DMS 273 treated with DMSO at 0.1 percent for 48 hours (cell line): Measurements from ENCODE around the gene TMSB4X.
"Not testable (repeated sequence)": the region's sequence is repeated elsewhere in the genome, so short reads cannot be mapped to it uniquely, and the experiment has no call there.

Source experiments
- DNase-seq: peaks from one replicate; lab custom pipeline; 2025; lab: John Stamatoyannopoulos, UW

TMSB4X gene

GRCh38 chrX:12955882-12956703 lies 18.8 kb upstream of the TMSB4X start:
- no peak for DNase-seq

GRCh38 chrX:12956704-12957534 lies 18.0 kb upstream of the TMSB4X start:
- DNase-seq = no peak

GRCh38 chrX:12958059-12958458 lies 16.9 kb upstream of the TMSB4X start:
- DNase-seq = no peak

GRCh38 chrX:12958461-12958860 lies 16.4 kb upstream of the TMSB4X start:
- DNase-seq = no peak

- no peak for DNase-seq
Measured at GRCh38 chrX:12961196-12961718, 13.7 kb upstream of the TMSB4X start.

- DNase-seq = no peak
Measured at GRCh38 chrX:12962041-12962504, 12.8 kb upstream of the TMSB4X start.

GRCh38 chrX:12963210-12963850 lies 11.6 kb upstream of the TMSB4X start:
- not testable (repeated sequence) for DNase-seq

GRCh38 chrX:12965131-12965940 lies 9.6 kb upstream of the TMSB4X start:
- no peak for DNase-seq

GRCh38 chrX:12966151-12966550 lies 8.8 kb upstream of the TMSB4X start:
- DNase-seq = no peak

- DNase-seq = no peak
Measured at GRCh38 chrX:12967711-12968465, 7.0 kb upstream of the TMSB4X start.

- DNase-seq = no peak
Measured at GRCh38 chrX:12970691-12971202, 4.2 kb upstream of the TMSB4X start.

- no peak for DNase-seq
Measured at GRCh38 chrX:12971282-12972003, 3.5 kb upstream of the TMSB4X start.

- DNase-seq = no peak
Measured at GRCh38 chrX:12972243-12972642, 2.7 kb upstream of the TMSB4X start.

- no peak for DNase-seq
Measured at GRCh38 chrX:12972878-12973560, 1.9 kb upstream of the TMSB4X start.

GRCh38 chrX:12973561-12974304 lies 1.2 kb upstream of the TMSB4X start:
- no peak for DNase-seq

- no peak for DNase-seq
Measured at GRCh38 chrX:12974305-12974795, 560 bp upstream of the TMSB4X start.

GRCh38 chrX:12975670-12975965 lies 708 bp downstream of the TMSB4X start:
- DNase-seq = no peak

- DNase-seq = no peak
Measured at GRCh38 chrX:12975991-12976558, 1.2 kb downstream of the TMSB4X start.
